ENCODE data around the gene PKD1L1.

- TF ChIP-seq POLR2A (IDR thresholded peaks at IDR 0.05) = no peak
- no peak for TF ChIP-seq EP300 (IDR thresholded peaks at IDR 0.05)
- no peak for TF ChIP-seq CTCF (IDR thresholded peaks at IDR 0.05)
Measured at GRCh38 chr7:47931005-47932004, 17.0 kb downstream of the PKD1L1 start.

All from gastroesophageal sphincter (tissue), 3 donors.